ENCODE data around the gene SYNJ2. TPM values are rescaled to one million over a fixed set of nuclear protein-coding genes. Genes with fewer than 3 reads are reported as not detected.

Gene SYNJ2
- total and polyA plus RNA-seq, 2 donors (not counting 3 experiments of a cell fraction or from before 2014, with no cell fraction given), result 35.1 to 78.2 TPM

DNA sequence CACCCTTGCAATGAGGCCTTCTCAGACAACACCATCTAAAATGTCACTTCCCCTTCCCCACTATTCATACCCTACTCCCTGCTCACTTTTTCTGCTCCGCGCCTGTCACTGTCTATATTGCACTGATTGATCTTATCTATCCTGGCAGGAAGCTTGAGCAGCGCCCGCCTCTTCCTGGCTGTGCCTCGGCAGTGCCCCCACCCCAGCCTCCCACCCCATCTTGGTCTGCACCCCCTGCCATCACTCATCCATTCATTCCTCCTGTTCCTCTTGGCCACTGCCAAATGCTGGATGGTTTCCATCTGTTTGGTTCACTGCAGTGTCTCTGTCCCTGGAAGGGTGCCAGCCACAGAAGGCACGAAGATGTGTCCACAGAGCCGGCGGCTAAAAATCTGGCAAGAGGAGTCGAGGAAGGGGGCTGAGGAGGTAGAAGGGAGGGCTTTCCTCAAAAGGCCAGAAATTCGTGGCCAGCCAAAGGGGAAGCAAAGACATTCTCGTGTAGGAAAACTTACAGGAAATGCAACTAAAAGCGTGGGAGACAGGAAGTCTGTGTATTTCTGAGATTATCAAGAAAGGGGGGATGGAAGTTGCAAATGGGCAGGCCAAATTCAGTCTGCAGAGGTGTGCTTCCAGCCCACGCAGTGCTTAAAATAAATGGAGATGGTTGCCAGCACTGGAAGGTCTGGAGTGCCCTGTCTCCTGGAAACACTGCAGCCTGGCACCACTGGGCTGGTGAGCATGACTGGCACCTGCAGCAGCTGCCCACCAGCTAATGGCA lies 27.6 kb downstream of the SYNJ2 start:
- Histone ChIP-seq H3K9ac (replicated peaks; ENCODE audit: extremely low read depth, insufficient read depth, low read length) (peak overlapping the region; percentile 35), H3K4me3 (replicated peaks in 1 of 3; ENCODE audit: insufficient read depth in 1 of 3, low read depth in 1 of 3, low read length in 3 of 3) (no peak overlapping the region)
- BruUV-seq (replicated peaks), result no TSS peak

GRCh38 chr6:158009935-158010585 lies 28.4 kb downstream of the SYNJ2 start:
- Histone ChIP-seq H3K27me3 (ENCODE audit: control insufficient read depth in 2 of 2, insufficient read depth in 2 of 2, low read length in 2 of 2) (no peaks in the 10 kb centered on the region), H3K4me3 (replicated peaks in 1 of 3; ENCODE audit: insufficient read depth in 1 of 3, low read depth in 1 of 3, low read length in 3 of 3) (no peak overlapping the region), H3K27ac (ENCODE audit: insufficient read depth, low read depth, low read length) (peak overlapping the region; percentile 79), H3K4me1 (ENCODE audit: control insufficient read depth, extremely low read depth, insufficient read depth, low read length) (peaks cover 50% of the 10 kb centered on the region), H3K9me1 (replicated peaks; ENCODE audit: control insufficient read depth, extremely low read depth, insufficient read depth, low read length) (no peaks in the 10 kb centered on the region), H3K9me3 (replicated peaks; ENCODE audit: control insufficient read depth, insufficient read depth, low read length) (no peaks in the 10 kb centered on the region), H3K79me2 (ENCODE audit: control insufficient read depth, insufficient read depth, low read length) (peaks cover 98% of the 10 kb centered on the region), H3K9ac (replicated peaks; ENCODE audit: extremely low read depth, insufficient read depth, low read length) (peak overlapping the region; percentile 35), H3K36me3 (ENCODE audit: control insufficient read depth in 2 of 2, extremely low read depth in 1 of 2, insufficient read depth in 2 of 2, low read length in 2 of 2) (no peaks in the 10 kb centered on the region), H2AFZ (ENCODE audit: low read depth, low read length) (no peak overlapping the region), H4K20me1 (replicated peaks; ENCODE audit: control insufficient read depth, extremely low read depth, insufficient read depth, low read length) (no peaks in the 10 kb centered on the region), H3K4me2 (ENCODE audit: insufficient read depth, low read length) (peak overlapping the region; percentile 37)
- BruUV-seq (replicated peaks), result no TSS peak
- POLR2A ChIA-PET, result no interaction called here
- CTCF ChIA-PET, result interaction anchor here (0.8 to 2.3 kb wide), 2 partner anchors 16 to 27 kb away, joined by 4 to 8 read pairs; no protein-coding TSS in a partner anchor
- TF ChIP-seq MYC (IDR thresholded peaks at IDR 0.05; ENCODE audit: low read depth, low read length) (no peak), POLR2AphosphoS5 (IDR thresholded peaks at IDR 0.05; ENCODE audit: insufficient read depth, low read depth, low read length) (no peak), JUN (IDR thresholded peaks at IDR 0.05; ENCODE audit: borderline replicate concordance, insufficient read depth, insufficient read length, low read depth) (no peak), GATA2 (IDR thresholded peaks at IDR 0.05; ENCODE audit: insufficient read depth, insufficient read length, low read depth, low read length) (no peak), POLR2A (IDR thresholded peaks at IDR 0.05; ENCODE audit: low read depth, low read length) (no peak)
- TF ChIP-seq, protein P1, sequence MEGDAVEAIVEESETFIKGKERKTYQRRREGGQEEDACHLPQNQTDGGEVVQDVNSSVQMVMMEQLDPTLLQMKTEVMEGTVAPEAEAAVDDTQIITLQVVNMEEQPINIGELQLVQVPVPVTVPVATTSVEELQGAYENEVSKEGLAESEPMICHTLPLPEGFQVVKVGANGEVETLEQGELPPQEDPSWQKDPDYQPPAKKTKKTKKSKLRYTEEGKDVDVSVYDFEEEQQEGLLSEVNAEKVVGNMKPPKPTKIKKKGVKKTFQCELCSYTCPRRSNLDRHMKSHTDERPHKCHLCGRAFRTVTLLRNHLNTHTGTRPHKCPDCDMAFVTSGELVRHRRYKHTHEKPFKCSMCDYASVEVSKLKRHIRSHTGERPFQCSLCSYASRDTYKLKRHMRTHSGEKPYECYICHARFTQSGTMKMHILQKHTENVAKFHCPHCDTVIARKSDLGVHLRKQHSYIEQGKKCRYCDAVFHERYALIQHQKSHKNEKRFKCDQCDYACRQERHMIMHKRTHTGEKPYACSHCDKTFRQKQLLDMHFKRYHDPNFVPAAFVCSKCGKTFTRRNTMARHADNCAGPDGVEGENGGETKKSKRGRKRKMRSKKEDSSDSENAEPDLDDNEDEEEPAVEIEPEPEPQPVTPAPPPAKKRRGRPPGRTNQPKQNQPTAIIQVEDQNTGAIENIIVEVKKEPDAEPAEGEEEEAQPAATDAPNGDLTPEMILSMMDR (IDR thresholded peaks at IDR 0.05; ENCODE audit: extremely low read depth in 1 of 2, insufficient read depth in 1 of 2, low read depth in 1 of 2, low read length in 2 of 2), result no peak
- TF ChIP-seq, protein P2, sequence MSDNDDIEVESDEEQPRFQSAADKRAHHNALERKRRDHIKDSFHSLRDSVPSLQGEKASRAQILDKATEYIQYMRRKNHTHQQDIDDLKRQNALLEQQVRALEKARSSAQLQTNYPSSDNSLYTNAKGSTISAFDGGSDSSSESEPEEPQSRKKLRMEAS (IDR thresholded peaks at IDR 0.05; ENCODE audit: insufficient read depth, insufficient read length), result no peak
- dilution Hi-C loops (cut with MboI; ENCODE audit: extremely low pct_ligation_motif_present, low sequenced_read_pairs) (no loop called here), intact Hi-C loops (cut with micrococcal nuclease) (loop anchor here (1.0 kb wide), 4 partner anchors 9 to 59 kb away; no protein-coding TSS in a partner anchor)
- DNase-seq (ENCODE audit: low read depth, low spot score) (no peak), FAIRE-seq (no peak)

More for the DNA sequence above, 27.6 kb downstream of the SYNJ2 start:
- ChIA-PET POLR2A (no interaction called here), CTCF (interaction anchor here (0.8 to 2.9 kb wide), 4 partner anchors 17 to 63 kb away, joined by 4 to 19 read pairs (median 7); no protein-coding TSS in a partner anchor)
- FAIRE-seq (peak; percentile 96), DNase-seq (ENCODE audit: low read depth, low spot score) (peak; percentile 89)
- dilution Hi-C loops (cut with MboI; ENCODE audit: extremely low pct_ligation_motif_present, low sequenced_read_pairs), result no loop called here
- H3K27me3 ChIP-seq (ENCODE audit: control insufficient read depth in 2 of 2, insufficient read depth in 2 of 2, low read length in 2 of 2), result no peaks in the 10 kb centered on the region
- no peaks in the 10 kb centered on the region for H3K36me3 ChIP-seq (ENCODE audit: control insufficient read depth in 2 of 2, extremely low read depth in 1 of 2, insufficient read depth in 2 of 2, low read length in 2 of 2)
- no peaks in the 10 kb centered on the region for H3K9me1 ChIP-seq (replicated peaks; ENCODE audit: control insufficient read depth, extremely low read depth, insufficient read depth, low read length)
- no peak overlapping the region for H2AFZ ChIP-seq (ENCODE audit: low read depth, low read length)
- intact Hi-C loops (cut with micrococcal nuclease), result loop anchor here (1.0 kb wide), 4 partner anchors 10 to 60 kb away; no protein-coding TSS in a partner anchor
- H3K4me2 ChIP-seq (ENCODE audit: insufficient read depth, low read length), result peak overlapping the region; percentile 37
- peaks cover 48% of the 10 kb centered on the region for H3K4me1 ChIP-seq (ENCODE audit: control insufficient read depth, extremely low read depth, insufficient read depth, low read length)
- peak overlapping the region; percentile 79 for H3K27ac ChIP-seq (ENCODE audit: insufficient read depth, low read depth, low read length)
- TF ChIP-seq GATA2 (IDR thresholded peaks at IDR 0.05; ENCODE audit: insufficient read depth, insufficient read length, low read depth, low read length), result peak; percentile 76
- peak; percentile 16 for TF ChIP-seq JUN (IDR thresholded peaks at IDR 0.05; ENCODE audit: borderline replicate concordance, insufficient read depth, insufficient read length, low read depth)
- no peak for TF ChIP-seq POLR2A (IDR thresholded peaks at IDR 0.05; ENCODE audit: low read depth, low read length)
- H3K79me2 ChIP-seq (ENCODE audit: control insufficient read depth, insufficient read depth, low read length), result peaks cover 96% of the 10 kb centered on the region
- no peaks in the 10 kb centered on the region for H4K20me1 ChIP-seq (replicated peaks; ENCODE audit: control insufficient read depth, extremely low read depth, insufficient read depth, low read length)
- H3K9me3 ChIP-seq (replicated peaks; ENCODE audit: control insufficient read depth, insufficient read depth, low read length), result no peaks in the 10 kb centered on the region
